ENCODE results near the gene ATG5. TPM values are rescaled to one million over a fixed set of nuclear protein-coding genes. Genes with fewer than 3 reads are reported as not detected.

The ATG5 gene
- total RNA-seq, 1 experiment from 2014 or later, result 63.3 TPM

DNA sequence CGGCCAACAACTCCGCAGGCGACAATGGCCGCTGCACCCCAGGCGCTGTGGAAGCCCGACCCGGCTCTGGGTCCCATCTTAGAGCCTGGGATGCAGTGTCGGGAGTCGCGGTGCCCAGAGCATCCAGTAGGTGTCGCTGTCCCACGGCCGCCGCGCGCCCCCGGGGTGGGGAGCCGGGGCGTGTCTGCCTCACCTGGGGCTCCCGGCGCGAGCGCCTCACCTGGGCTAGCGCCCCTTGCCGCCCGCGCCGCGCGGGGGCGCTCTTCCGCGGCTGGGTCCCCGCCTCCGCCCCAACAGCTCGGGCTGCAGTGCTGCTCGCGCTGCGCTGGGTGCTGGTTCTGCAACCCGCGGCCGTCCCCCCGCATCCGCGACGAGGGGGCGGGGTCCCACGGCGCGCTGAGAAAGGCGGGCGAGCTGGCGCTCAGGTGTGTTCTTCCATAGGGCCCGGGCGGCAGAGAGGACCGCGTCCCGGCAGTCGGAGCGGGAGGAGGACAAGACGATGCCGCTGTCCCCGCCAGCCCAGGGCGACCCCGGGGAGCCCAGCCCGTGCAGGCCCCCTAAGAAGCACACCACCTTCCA is 34.9 kb upstream of the ATG5 start, which contains the start of gene CRYBG1:
TSS of gene CRYBG1 (plus strand) at position 308 of the 579 bp plus-strand sequence. CDS start at position 500, 192 bp downstream.
- no peak within 1 kb of the TSS for H2AFZ ChIP-seq (ENCODE audit: low read length)
- no peaks in the 10 kb centered on the region for H3K4me1 ChIP-seq (ENCODE audit: low read length)
- DNase-seq, result no peak

GRCh38 chr6:106359959-106360409 is 34.4 kb upstream of the ATG5 start:
- H3K27me3 ChIP-seq (ENCODE audit: low read length), result no peaks in the 10 kb centered on the region
- no peaks in the 10 kb centered on the region for H3K4me1 ChIP-seq (ENCODE audit: low read length)
- no peak overlapping the region for H3K4me3 ChIP-seq (ENCODE audit: low read length)
- no peak overlapping the region for H3K9ac ChIP-seq (ENCODE audit: low read length)
- H2AFZ ChIP-seq (ENCODE audit: low read length), result no peak overlapping the region
- H3K4me2 ChIP-seq (ENCODE audit: low read depth, low read length, poor library complexity, severe bottlenecking), result no peak overlapping the region
- H3K36me3 ChIP-seq (ENCODE audit: insufficient read depth, low read length), result no peaks in the 10 kb centered on the region
- H3K9me3 ChIP-seq (ENCODE audit: low read length), result no peaks in the 10 kb centered on the region
- H3K79me2 ChIP-seq (ENCODE audit: low read length), result no peaks in the 10 kb centered on the region
- H4K20me1 ChIP-seq (ENCODE audit: insufficient read depth, low read depth, low read length), result no peaks in the 10 kb centered on the region
- no peaks in the 10 kb centered on the region for H3K9me2 ChIP-seq (replicated peaks; ENCODE audit: insufficient read depth, low read length)
- DNase-seq, result no peak
- H3K27ac ChIP-seq (ENCODE audit: low read length), result no peak overlapping the region

More for the DNA sequence above, 34.9 kb upstream of the ATG5 start, which contains the start of gene CRYBG1:
- Histone ChIP-seq H3K27me3 (ENCODE audit: low read length) (no peaks in the 10 kb centered on the region), H3K9ac (ENCODE audit: low read length) (no peak within 1 kb of the TSS), H4K20me1 (ENCODE audit: insufficient read depth, low read depth, low read length) (no peaks in the 10 kb centered on the region), H3K9me3 (ENCODE audit: low read length) (no peaks in the 10 kb centered on the region), H3K36me3 (ENCODE audit: insufficient read depth, low read length) (no peaks in the 10 kb centered on the region), H3K27ac (ENCODE audit: low read length) (no peak within 1 kb of the TSS), H3K4me2 (ENCODE audit: low read depth, low read length, poor library complexity, severe bottlenecking) (no peak within 1 kb of the TSS), H3K4me3 (ENCODE audit: low read length) (no peak within 1 kb of the TSS), H3K79me2 (ENCODE audit: low read length) (no peaks in the 10 kb centered on the region), H3K9me2 (replicated peaks; ENCODE audit: insufficient read depth, low read length) (no peaks in the 10 kb centered on the region)

DNA sequence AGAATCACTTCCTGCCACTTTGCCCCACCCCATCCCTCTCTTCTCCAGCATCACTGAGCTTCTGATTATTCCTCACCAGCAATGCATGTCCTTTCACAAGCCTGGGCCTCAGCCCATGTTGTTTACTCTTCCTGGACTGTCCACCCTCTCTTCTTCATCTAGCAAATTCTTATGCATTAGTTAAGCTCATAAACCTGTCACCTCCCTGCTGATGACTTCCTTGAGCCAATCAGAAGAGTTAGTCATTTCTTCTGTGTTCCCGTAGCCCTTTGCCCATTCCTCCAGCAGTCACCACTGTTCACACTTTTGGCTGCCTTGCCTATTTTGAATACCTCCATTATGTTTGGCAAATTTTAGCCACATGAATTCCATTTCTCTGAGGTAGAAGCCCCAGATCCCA is 30.8 kb upstream of the ATG5 start:
- Histone ChIP-seq H3K79me2 (ENCODE audit: low read length) (no peaks in the 10 kb centered on the region), H3K9ac (ENCODE audit: low read length) (no peak overlapping the region), H2AFZ (ENCODE audit: low read length) (no peak overlapping the region), H3K9me2 (replicated peaks; ENCODE audit: insufficient read depth, low read length) (no peaks in the 10 kb centered on the region), H3K27ac (ENCODE audit: low read length) (no peak overlapping the region), H3K27me3 (ENCODE audit: low read length) (no peaks in the 10 kb centered on the region), H3K4me3 (ENCODE audit: low read length) (no peak overlapping the region), H3K4me1 (ENCODE audit: low read length) (no peaks in the 10 kb centered on the region), H3K9me3 (ENCODE audit: low read length) (no peaks in the 10 kb centered on the region), H4K20me1 (ENCODE audit: insufficient read depth, low read depth, low read length) (no peaks in the 10 kb centered on the region), H3K36me3 (ENCODE audit: insufficient read depth, low read length) (no peaks in the 10 kb centered on the region), H3K4me2 (ENCODE audit: low read depth, low read length, poor library complexity, severe bottlenecking) (no peak overlapping the region)
- DNase-seq, result no peak

- Histone ChIP-seq H2AFZ (ENCODE audit: low read length) (no peak overlapping the region), H3K4me3 (ENCODE audit: low read length) (no peak overlapping the region), H3K4me1 (ENCODE audit: low read length) (no peaks in the 10 kb centered on the region), H3K36me3 (ENCODE audit: insufficient read depth, low read length) (no peaks in the 10 kb centered on the region), H3K9me3 (ENCODE audit: low read length) (no peaks in the 10 kb centered on the region), H3K79me2 (ENCODE audit: low read length) (no peaks in the 10 kb centered on the region), H3K27ac (ENCODE audit: low read length) (no peak overlapping the region), H3K9me2 (replicated peaks; ENCODE audit: insufficient read depth, low read length) (no peaks in the 10 kb centered on the region), H4K20me1 (ENCODE audit: insufficient read depth, low read depth, low read length) (no peaks in the 10 kb centered on the region), H3K9ac (ENCODE audit: low read length) (no peak overlapping the region), H3K27me3 (ENCODE audit: low read length) (no peaks in the 10 kb centered on the region), H3K4me2 (ENCODE audit: low read depth, low read length, poor library complexity, severe bottlenecking) (no peak overlapping the region)
- no peak for DNase-seq
Measured at GRCh38 chr6:106347219-106347618, 21.7 kb upstream of the ATG5 start.

- peak overlapping the region; percentile 63 for H3K4me2 ChIP-seq (ENCODE audit: low read depth, low read length, poor library complexity, severe bottlenecking)
- no peaks in the 10 kb centered on the region for H3K27me3 ChIP-seq (ENCODE audit: low read length)
- H3K9ac ChIP-seq (ENCODE audit: low read length), result peak overlapping the region; percentile 33
- peaks cover 5% of the 10 kb centered on the region; the same call in 1 of the 2 replicates for H3K4me1 ChIP-seq (ENCODE audit: low read length)
- H4K20me1 ChIP-seq (ENCODE audit: insufficient read depth, low read depth, low read length), result no peaks in the 10 kb centered on the region
- H3K79me2 ChIP-seq (ENCODE audit: low read length), result no peaks in the 10 kb centered on the region
- H2AFZ ChIP-seq (ENCODE audit: low read length), result peak overlapping the region; percentile 91
- no peak overlapping the region for H3K27ac ChIP-seq (ENCODE audit: low read length)
- no peaks in the 10 kb centered on the region for H3K36me3 ChIP-seq (ENCODE audit: insufficient read depth, low read length)
- no peaks in the 10 kb centered on the region for H3K9me2 ChIP-seq (replicated peaks; ENCODE audit: insufficient read depth, low read length)
- H3K9me3 ChIP-seq (ENCODE audit: low read length), result no peaks in the 10 kb centered on the region
- peak; percentile 89 for DNase-seq
- H3K4me3 ChIP-seq (ENCODE audit: low read length), result peak overlapping the region; percentile 46
Measured at GRCh38 chr6:106339334-106340029, 13.9 kb upstream of the ATG5 start.

- no peaks in the 10 kb centered on the region for H4K20me1 ChIP-seq (ENCODE audit: insufficient read depth, low read depth, low read length)
- H3K4me1 ChIP-seq (ENCODE audit: low read length), result peaks cover 5% of the 10 kb centered on the region; the same call in 1 of the 2 replicates
- no peaks in the 10 kb centered on the region for H3K9me2 ChIP-seq (replicated peaks; ENCODE audit: insufficient read depth, low read length)
- no peak overlapping the region for H3K9ac ChIP-seq (ENCODE audit: low read length)
- H3K27me3 ChIP-seq (ENCODE audit: low read length), result no peaks in the 10 kb centered on the region
- no peaks in the 10 kb centered on the region for H3K79me2 ChIP-seq (ENCODE audit: low read length)
- no peak overlapping the region for H2AFZ ChIP-seq (ENCODE audit: low read length)
- no peaks in the 10 kb centered on the region for H3K36me3 ChIP-seq (ENCODE audit: insufficient read depth, low read length)
- H3K4me3 ChIP-seq (ENCODE audit: low read length), result no peak overlapping the region
- no peak overlapping the region for H3K27ac ChIP-seq (ENCODE audit: low read length)
- H3K9me3 ChIP-seq (ENCODE audit: low read length), result no peaks in the 10 kb centered on the region
- H3K4me2 ChIP-seq (ENCODE audit: low read depth, low read length, poor library complexity, severe bottlenecking), result no peak overlapping the region
- DNase-seq, result peak; percentile 86
Measured at GRCh38 chr6:106334646-106335448, 9.3 kb upstream of the ATG5 start.

GRCh38 chr6:106324726-106325335 is 729 bp downstream of the ATG5 start:
- Histone ChIP-seq H4K20me1 (ENCODE audit: insufficient read depth, low read depth, low read length) (peaks cover 8% of the 10 kb centered on the region; the same call in 1 of the 2 replicates), H3K4me1 (ENCODE audit: low read length) (peaks cover 37% of the 10 kb centered on the region), H3K4me2 (ENCODE audit: low read depth, low read length, poor library complexity, severe bottlenecking) (peak overlapping the region; percentile 95), H3K27me3 (ENCODE audit: low read length) (no peaks in the 10 kb centered on the region), H3K9me3 (ENCODE audit: low read length) (no peaks in the 10 kb centered on the region), H3K36me3 (ENCODE audit: insufficient read depth, low read length) (no peaks in the 10 kb centered on the region), H3K79me2 (ENCODE audit: low read length) (peaks cover 56% of the 10 kb centered on the region), H3K9me2 (replicated peaks; ENCODE audit: insufficient read depth, low read length) (no peaks in the 10 kb centered on the region), H2AFZ (ENCODE audit: low read length) (peak overlapping the region; percentile 90), H3K4me3 (ENCODE audit: low read length) (peak overlapping the region; percentile 94), H3K27ac (ENCODE audit: low read length) (peak overlapping the region; percentile 79), H3K9ac (ENCODE audit: low read length) (peak overlapping the region; percentile 87)
- peak; percentile 50 for DNase-seq
